Right lung (tissue), 5 donors: ENCODE measurements around the gene NUDT21. TPM values are rescaled to one million over a fixed set of nuclear protein-coding genes. Genes with fewer than 3 reads are reported as not detected.
A peak's percentile ranks its signal among the peaks of the same experiment; 100 is the strongest.

Experiments
- DNase-seq, 2 donors: peaks; one replicate each; pipeline ENCODE4 v3.0.0-alpha.2; 2013
- polyA plus RNA-seq, 5 donors: library from polyadenylated mRNA; unstranded; fragments of 120-200 nt; gene quantifications; one replicate each; pipeline versions ENCODE4 v1.2.1 to v1.2.3, GENCODE V29; 2013; ENCODE audit warnings: inconsistent platforms in 1 of 5, low replicate concordance in 1 of 5; ENCODE audit not compliant: insufficient read length in 5 of 5, insufficient read depth in 1 of 5

Gene NUDT21
- polyA plus RNA-seq, 5 donors = 88.5 to 151 (median 131) TPM

- no peak for DNase-seq
These were observed 15.2 kb upstream of the NUDT21 start for GRCh38 chr16:56466344-56466743.

GRCh38 chr16:56463153-56463552, 12.0 kb upstream of the NUDT21 start:
- DNase-seq = no peak

- no peak for DNase-seq
These were observed 11.1 kb upstream of the NUDT21 start for GRCh38 chr16:56462064-56462796.

GRCh38 chr16:56460101-56460500, 9.0 kb upstream of the NUDT21 start:
- DNase-seq = no peak

- no peak for DNase-seq
These were observed 6.9 kb upstream of the NUDT21 start for GRCh38 chr16:56457927-56458470.

- DNase-seq = peak; percentile 12 to 14
These were observed 889 bp upstream of the NUDT21 start for GRCh38 chr16:56451753-56452689.

DNA sequence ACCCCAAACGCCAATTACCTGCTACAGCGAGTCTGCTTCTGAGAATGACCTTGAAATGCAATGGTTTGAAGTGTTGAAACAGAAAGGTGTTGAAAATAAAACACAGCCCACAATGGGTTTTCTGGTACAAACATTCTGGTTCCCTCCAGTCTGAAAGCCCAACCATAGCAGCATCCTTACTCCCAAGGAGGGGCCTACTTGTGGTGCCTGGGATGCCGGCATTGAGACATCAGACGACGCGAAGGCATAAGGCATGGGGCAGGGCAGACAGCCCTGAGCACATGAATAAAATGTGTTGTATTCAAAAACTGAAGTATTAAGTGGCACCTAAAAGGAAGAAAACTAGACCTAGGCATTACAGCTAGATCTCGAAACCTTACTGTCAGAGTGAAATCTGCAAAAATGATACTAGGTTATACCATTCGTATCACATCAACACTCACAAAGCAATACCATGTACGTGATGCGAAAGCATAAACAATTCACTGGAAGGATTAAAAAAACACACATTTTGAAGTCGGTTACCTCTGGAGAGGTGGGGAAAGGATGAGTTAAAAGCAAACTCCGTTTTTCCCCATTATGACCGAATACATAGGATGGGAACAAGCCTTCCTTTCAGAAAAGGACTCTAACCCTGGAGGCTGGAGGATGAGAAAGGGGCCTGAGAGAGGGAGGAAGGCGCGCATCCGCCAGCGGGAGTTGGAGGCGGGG, 702 bp downstream of the NUDT21 start:
- no peak for DNase-seq

DNA sequence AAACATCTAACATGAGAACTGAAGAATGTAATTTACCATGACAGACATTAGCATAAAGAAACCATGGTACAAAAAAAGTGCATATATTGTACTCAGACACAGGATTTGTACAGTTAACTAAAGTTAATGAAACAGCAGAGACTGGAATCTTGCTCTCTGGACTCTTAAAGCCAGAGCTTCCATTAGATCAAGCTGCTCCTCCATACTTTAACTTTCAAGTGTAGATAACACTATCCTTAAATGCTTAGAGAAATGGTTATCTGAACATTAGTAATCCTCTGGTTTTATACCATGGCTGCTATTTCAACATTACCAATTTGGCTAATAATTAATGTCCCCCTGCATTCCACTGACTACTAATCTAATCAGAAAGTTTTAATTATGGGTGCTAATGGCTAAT, 3.1 kb downstream of the NUDT21 start:
- DNase-seq = no peak

- no peak for DNase-seq
These were observed 3.8 kb downstream of the NUDT21 start for GRCh38 chr16:56447286-56447685.

- no peak for DNase-seq
These were observed 13.1 kb downstream of the NUDT21 start for GRCh38 chr16:56438038-56438437.

- DNase-seq = no peak
These were observed 14.9 kb downstream of the NUDT21 start for GRCh38 chr16:56436258-56436657.

DNA sequence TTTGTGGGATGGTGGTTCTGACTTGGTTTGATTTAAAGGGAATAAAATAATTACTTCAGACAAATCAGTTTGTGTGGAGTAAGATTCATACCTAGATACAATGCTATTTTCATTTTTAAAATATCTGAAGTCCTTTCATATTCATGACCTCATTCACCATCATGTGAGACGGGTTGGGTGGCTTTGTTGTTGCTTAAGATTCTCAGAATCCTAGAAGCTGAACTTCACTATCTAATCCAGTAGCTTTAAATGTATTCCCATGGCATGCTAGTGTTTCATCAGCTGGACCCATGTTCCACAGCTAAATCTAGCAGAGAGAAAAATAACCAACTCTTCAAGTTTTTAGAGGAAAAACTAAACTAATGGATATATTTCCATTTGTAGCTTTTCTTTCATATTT, 23.0 kb downstream of the NUDT21 start:
- DNase-seq = no peak

GRCh38 chr16:56426585-56426984, 24.5 kb downstream of the NUDT21 start:
- no peak for DNase-seq

DNA sequence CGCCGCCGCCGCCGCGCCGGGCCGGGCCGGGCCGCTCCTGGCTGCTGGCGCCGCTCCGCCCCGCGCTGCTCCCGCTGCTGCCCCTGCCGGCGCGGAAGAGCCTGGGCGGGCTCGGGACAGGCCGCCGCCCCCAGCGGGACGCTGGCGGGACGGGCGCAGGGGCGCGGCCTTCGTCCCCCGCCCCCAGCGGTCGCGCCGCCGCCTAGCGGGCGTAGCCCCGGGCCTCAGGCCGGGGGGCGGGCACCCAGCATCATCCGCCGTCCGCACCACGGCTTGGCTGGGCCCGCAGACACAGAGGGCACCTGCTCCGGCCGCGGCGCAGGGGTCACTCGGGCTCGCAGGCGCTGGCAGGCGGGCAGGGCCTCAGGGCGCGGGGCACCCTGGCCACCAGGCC, 25.7 kb downstream of the NUDT21 start, which contains the start of gene AMFR:
AMFR (minus strand) TSS at position 107 of the 394 bp plus-strand sequence. CDS start 218 bp downstream, outside the sequence.
- DNase-seq = peak; percentile 70 to 71

DNA sequence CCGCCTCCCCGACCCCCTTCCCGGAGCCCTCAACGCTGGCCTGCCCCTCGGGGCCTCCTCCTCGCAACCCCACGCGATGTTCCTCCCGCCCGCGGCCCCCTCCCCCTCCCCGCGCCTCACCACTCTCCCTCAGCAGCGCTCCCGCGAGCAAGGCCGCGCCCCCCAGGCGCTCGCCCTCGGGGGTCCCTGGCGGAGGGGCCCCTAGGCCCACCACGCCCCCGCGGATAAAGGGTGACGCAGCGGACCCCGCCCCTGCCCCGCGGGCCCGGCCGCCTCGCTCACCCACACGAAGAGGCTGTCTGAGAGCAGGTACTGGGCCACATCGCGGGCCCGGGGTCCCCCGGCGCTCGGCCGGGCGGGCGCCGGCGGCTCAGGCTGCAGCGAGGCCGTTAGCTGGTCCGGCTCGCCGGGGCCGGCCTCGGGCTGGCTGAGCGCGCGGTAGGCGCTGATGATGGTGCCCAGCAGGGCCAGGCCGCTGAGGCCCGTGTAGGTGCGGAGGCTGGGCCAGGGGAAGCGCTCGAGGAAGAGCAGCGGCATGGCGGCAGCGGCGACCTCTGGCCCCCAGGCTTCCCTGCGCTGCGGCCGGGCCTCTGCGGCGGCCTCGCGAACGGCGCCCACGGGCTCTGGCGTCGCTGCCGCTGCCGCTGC, 26.2 kb downstream of the NUDT21 start:
- peak; percentile 23 to 31 for DNase-seq

GRCh38 chr16:56424404-56424764, 26.7 kb downstream of the NUDT21 start:
- DNase-seq = no peak

DNA sequence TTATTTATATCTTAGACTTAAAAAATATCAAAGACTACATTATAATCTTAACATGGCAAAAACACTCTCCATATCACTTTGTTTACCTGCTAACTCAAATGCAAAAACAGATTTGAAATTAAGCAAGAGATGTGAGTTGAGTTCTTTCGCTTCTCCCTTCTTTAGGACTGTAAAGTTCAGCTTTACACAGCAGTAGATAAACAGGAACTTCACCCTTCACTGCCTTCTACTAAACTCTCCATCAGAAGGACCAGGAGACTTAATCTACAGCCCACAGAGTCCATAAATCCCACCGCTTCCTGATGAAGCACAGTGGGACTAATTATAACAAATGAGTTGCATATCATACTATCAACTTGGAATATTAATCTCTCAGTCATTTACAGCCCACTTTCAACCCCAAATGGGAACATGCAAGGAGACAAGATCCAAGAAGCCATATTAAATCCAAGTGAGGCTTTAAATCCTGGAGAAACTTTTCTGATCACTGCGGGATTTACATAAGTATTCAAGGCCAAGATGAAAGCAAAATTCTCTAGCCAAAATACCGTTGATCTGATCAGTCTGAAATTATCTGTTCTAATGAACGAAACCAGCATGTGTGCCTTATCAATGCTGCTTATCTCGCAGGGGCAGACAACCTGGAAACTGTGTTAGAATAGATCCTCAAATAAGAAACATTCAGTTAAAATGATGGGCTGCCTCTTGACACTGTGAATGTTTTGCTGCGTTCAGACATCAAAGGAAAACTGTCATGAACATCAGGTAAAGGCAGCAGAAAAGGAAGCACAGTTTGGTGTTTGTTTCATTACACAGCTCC, 27.3 kb downstream of the NUDT21 start:
- no peak for DNase-seq

GRCh38 chr16:56422896-56423441, 28.2 kb downstream of the NUDT21 start:
- no peak for DNase-seq

DNA sequence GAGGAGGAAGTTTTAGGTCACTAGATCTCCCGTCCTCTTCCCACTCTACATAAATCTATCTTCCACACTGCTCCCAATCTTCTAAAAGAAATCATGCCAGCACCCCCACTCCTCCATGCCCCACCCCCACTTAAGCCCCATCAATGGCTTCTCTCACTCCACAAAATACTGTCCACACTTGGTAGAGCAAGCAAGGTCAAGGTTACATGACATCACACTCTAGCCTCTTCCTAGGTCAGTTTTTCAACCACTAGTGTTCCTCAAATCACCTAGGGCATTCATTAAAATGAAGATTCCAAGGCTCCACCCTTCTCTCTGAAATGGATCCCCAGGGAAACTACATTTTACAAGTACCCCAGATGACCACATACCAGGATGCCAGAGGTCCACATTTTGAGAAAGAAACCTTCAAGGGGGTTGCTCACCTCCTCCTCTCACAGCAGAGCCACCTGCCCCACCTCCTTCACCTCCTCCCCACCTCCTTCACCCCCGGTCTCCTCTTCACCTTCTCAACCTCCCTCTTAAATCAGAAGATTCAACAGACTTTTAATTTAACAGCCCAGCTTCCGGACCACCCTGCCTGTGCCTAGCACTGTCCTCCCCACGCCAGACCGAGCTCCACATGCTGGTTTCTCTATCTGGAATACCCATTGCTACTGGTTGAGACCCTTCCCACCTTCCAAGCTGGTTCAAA, 29.0 kb downstream of the NUDT21 start:
- DNase-seq = no peak

DNA sequence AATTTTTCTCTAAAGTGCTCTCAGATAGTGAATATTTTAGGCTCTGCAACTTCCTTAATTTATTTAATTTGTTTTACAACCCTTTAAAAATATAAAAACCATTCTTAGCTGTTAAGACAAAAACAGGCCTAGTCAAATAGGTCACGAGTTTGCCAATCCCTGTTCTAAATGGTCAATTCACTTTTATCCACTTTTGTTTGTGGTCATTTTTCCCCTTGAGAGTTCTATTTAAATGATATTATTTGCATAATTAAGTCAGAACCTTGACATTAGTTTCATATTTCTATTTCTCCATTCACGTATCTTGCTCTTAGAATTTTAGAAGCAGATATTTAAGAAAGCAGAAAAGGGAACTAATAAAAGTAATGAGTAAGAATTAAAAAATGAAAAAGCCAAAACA, 29.8 kb downstream of the NUDT21 start:
- DNase-seq = no peak
